Retinal pigment epithelial cell (primary cell): ENCODE results near the gene SPEM1.

Experiments
- DNase-seq: peaks from one replicate; pipeline ENCODE4 v3.0.0-alpha.2; 2010; ENCODE audit warnings: low read depth
- H3K4me3 ChIP-seq: 2 replicates; pipeline ENCODE4 v1.5.1; 2011; ENCODE audit warnings: mild to moderate bottlenecking, low read length, control low read depth, moderate library complexity
- CTCF ChIP-seq: conservative IDR thresholded peaks from 2 replicates; pipeline ENCODE4 v1.5.1; 2011; ENCODE audit warnings: low read depth, low read length, control low read depth, inconsistent platforms

The SPEM1 gene

DNA sequence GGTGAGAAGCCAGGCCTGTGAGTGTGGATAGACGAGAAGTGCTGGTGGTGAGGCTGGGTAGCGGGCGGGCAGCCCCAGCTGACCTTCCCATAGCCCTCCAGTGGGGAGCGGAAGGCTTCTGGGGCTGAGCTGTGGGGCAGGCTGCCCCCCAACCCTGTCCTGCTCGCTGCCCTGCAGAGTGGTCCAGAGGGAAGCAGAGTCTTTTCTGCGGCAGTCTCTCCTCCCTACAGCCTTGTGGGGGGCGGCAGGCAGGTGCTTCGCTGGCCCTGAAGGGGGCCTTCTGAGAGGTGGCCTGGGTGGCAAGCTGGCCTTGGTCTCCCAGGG, 8.7 kb upstream of the SPEM1 start:
- no peak overlapping the region for H3K4me3 ChIP-seq
- DNase-seq: no peak
- no peak for TF ChIP-seq CTCF

DNA sequence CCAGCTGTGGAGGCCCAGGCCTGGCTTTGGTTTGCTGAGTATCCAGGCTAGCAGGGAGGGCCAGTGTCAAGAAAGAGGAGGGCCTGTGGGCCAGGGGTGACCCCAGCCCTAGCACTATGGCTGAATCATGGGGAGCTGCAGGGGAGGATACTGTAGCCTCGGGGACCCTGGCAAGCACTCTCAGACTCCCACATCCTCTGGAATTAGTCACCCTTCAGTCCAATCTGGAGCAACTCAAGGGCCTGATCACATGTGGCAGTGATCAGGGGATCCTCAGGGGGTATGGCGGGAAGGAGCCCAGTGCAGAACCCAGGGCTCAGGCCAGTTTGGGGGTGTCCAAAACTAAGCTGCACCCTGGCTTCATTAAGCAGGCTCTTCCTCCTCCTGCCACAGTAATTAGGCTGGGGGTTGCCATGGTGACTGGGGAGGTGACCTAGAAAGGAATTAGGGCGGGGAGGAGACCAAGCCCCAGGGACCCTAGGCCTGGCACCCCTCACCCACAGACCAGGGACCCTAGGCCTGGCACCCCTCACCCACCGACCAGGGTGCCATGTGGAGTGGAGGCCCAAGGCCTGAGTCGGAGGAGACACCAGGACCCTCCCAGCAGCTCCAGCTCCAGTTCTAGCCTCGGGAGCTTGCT, 6.7 kb upstream of the SPEM1 start:
- no peak overlapping the region for H3K4me3 ChIP-seq
- no peak for TF ChIP-seq CTCF
- DNase-seq: no peak

DNA sequence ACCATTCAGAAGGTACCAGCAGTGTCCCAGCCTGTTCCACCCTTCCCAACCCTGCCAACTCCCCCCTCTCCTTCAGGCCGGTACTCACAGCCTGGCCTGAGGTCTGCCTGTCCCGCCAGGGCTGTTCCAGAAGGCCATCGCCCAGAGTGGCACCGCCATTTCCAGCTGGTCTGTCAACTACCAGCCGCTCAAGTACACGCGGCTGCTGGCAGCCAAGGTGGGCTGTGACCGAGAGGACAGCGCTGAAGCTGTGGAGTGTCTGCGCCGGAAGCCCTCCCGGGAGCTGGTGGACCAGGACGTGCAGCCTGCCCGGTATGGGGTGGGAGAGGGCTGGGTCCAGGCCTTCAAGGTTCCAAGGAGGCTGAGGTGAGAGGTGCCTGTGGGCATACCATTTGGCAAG, 5.3 kb upstream of the SPEM1 start:
- no peak for DNase-seq
- TF ChIP-seq CTCF: no peak
- H3K4me3 ChIP-seq: no peak overlapping the region

DNA sequence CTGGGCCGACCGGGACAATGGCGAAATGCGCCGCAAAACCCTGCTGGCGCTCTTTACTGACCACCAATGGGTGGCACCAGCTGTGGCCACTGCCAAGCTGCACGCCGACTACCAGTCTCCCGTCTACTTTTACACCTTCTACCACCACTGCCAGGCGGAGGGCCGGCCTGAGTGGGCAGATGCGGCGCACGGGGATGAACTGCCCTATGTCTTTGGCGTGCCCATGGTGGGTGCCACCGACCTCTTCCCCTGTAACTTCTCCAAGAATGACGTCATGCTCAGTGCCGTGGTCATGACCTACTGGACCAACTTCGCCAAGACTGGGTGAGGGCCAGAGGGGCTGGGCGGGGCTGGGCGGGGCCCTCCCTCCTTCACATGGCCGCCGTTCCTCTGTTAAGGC, 4.3 kb upstream of the SPEM1 start:
- H3K4me3 ChIP-seq: no peak overlapping the region
- no peak for TF ChIP-seq CTCF
- no peak for DNase-seq

DNA sequence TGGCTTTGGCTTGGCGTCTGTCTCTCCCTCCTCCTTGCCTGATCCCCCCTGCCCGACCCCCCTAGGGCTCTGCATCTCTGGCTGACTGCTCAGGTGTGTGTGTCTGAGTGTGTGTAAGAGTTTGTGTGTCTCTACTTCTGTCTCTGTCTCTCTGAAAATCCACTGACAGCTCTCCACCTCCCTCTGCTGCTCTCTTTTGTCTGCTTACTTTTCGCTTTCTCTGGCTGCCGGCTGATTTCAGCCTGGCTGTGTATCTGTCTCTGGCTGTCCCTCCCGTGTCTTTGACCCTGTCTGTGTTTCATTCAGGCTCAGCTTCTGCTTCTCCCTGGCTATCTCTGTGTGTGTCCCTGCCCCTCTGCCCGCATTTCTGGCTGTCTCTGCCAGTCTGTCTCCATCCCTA, 3.8 kb upstream of the SPEM1 start:
- DNase-seq: no peak
- H3K4me3 ChIP-seq: no peak overlapping the region
- no peak for TF ChIP-seq CTCF

DNA sequence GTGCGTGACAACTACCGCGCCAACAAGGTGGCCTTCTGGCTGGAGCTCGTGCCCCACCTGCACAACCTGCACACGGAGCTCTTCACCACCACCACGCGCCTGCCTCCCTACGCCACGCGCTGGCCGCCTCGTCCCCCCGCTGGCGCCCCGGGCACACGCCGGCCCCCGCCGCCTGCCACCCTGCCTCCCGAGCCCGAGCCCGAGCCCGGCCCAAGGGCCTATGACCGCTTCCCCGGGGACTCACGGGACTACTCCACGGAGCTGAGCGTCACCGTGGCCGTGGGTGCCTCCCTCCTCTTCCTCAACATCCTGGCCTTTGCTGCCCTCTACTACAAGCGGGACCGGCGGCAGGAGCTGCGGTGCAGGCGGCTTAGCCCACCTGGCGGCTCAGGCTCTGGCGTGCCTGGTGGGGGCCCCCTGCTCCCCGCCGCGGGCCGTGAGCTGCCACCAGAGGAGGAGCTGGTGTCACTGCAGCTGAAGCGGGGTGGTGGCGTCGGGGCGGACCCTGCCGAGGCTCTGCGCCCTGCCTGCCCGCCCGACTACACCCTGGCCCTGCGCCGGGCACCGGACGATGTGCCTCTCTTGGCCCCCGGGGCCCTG, 3.0 kb upstream of the SPEM1 start:
- no peak for TF ChIP-seq CTCF
- no peak for DNase-seq
- no peak overlapping the region for H3K4me3 ChIP-seq

DNA sequence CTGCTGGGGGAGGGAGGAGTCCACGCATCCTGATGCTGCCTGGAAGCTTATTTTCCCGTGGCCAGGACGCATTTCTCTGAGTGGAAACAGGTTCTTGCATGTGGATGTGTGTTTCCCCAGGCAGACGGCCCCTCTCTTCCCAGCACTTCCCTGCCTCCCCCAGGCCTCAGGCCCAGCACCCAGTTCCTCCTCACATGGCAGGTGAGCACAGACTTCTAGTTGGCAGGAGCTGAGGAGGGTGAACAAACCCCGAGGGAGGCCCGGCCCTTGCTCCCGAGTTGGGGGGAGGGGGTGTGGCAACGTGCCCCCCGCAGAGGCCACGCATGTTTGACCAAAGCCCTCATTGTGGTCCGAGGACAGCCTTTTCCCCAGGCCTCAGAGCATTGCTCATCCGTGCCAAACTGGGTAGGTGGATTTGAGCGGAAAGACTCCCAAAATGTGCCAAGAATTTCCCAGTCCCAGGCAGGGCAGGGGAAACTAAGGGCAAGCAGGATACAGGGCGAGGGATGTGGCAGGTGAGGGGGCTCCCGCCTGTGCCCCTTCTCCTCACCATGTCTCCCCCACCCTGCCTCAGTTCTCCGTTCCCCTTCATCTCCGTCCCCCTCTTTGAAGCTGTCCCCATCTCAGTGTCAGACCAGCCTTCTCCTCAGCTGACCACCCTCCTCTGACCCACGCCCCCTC, 1.5 kb upstream of the SPEM1 start:
- H3K4me3 ChIP-seq: no peak overlapping the region
- no peak for TF ChIP-seq CTCF
- no peak for DNase-seq
